GM21825 (cell line): ENCODE data around the gene BBS9.
"Not testable (repeated sequence)": the region's sequence is repeated elsewhere in the genome, so short reads cannot be mapped to it uniquely, and the experiment has no call there.

Experiments
- ATAC-seq: cut with Tn5 transposase; IDR thresholded peaks from one replicate; pipeline ENCODE4 v1.9.1; 2021; ENCODE audit warnings: mild to moderate bottlenecking, moderate library complexity; ENCODE audit not compliant: unreplicated experiment

BBS9 gene

GRCh38 chr7:33262476-33262875 is 133.1 kb downstream of the BBS9 start:
- ATAC-seq: no peak

GRCh38 chr7:33271839-33272371 is 142.5 kb downstream of the BBS9 start:
- not testable (repeated sequence) for ATAC-seq

- no peak for ATAC-seq
These were observed 144.0 kb downstream of the BBS9 start for GRCh38 chr7:33273356-33273755.

- ATAC-seq: no peak
These were observed 147.0 kb downstream of the BBS9 start for GRCh38 chr7:33276325-33276724.

GRCh38 chr7:33276729-33277128 is 147.4 kb downstream of the BBS9 start:
- no peak for ATAC-seq

- no peak for ATAC-seq
These were observed 148.7 kb downstream of the BBS9 start for GRCh38 chr7:33278095-33278494.

GRCh38 chr7:33286501-33286900 is 157.1 kb downstream of the BBS9 start:
- no peak for ATAC-seq

- ATAC-seq: no peak
These were observed 158.4 kb downstream of the BBS9 start for GRCh38 chr7:33287738-33288137.

GRCh38 chr7:33298848-33299247 is 169.5 kb downstream of the BBS9 start:
- no peak for ATAC-seq

GRCh38 chr7:33299425-33299824 is 170.1 kb downstream of the BBS9 start:
- no peak for ATAC-seq

- ATAC-seq: no peak
These were observed 170.8 kb downstream of the BBS9 start for GRCh38 chr7:33300131-33300530.

- no peak for ATAC-seq
These were observed 171.4 kb downstream of the BBS9 start for GRCh38 chr7:33300742-33301141.

GRCh38 chr7:33303978-33304557 is 174.7 kb downstream of the BBS9 start:
- ATAC-seq: not testable (repeated sequence)

GRCh38 chr7:33307205-33307604 is 177.8 kb downstream of the BBS9 start:
- no peak for ATAC-seq

- no peak for ATAC-seq
These were observed 181.2 kb downstream of the BBS9 start for GRCh38 chr7:33310546-33310945.

GRCh38 chr7:33325754-33326484 is 196.6 kb downstream of the BBS9 start:
- no peak for ATAC-seq

- ATAC-seq: no peak
These were observed 197.1 kb downstream of the BBS9 start for GRCh38 chr7:33326485-33326848.

- ATAC-seq: no peak
These were observed 198.1 kb downstream of the BBS9 start for GRCh38 chr7:33327427-33327826.

GRCh38 chr7:33334349-33334748 is 205.0 kb downstream of the BBS9 start:
- ATAC-seq: no peak

- no peak for ATAC-seq
These were observed 207.5 kb downstream of the BBS9 start for GRCh38 chr7:33336820-33337219.

- ATAC-seq: no peak
These were observed 209.9 kb downstream of the BBS9 start for GRCh38 chr7:33339074-33339790.

GRCh38 chr7:33346055-33346454 is 216.7 kb downstream of the BBS9 start:
- ATAC-seq: no peak
